ENCODE measurements around the gene MTMR8. TPM values are rescaled to one million over a fixed set of nuclear protein-coding genes. Genes with fewer than 3 reads are reported as not detected.

The MTMR8 gene
- total and polyA plus RNA-seq, 2 donors (not counting 3 experiments of a cell fraction or from before 2014, with no cell fraction given) = 0.23 to 0.75 TPM

DNA sequence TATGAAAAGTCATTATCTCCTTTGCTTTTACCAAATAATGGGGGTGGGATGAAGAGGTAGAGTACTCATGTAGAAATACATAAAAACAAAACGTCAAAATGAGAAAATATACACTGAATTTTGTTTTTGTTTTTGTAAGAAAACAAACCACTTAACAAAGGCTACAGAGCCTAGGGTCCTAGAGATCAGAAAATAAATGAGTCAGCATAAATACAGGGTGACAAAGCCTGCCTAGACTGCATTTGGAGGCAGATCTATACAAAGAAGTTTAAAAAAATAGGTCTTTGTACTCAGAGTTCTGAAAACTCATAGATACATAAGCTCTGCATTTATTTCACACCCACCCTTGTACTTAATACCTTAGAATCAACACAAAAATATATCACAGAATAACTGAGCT, 52.4 kb downstream of the MTMR8 start:
- Histone ChIP-seq H3K9me1 (replicated peaks; ENCODE audit: control insufficient read depth, extremely low read depth, insufficient read depth, low read length) (no peaks in the 10 kb centered on the region), H3K9ac (replicated peaks; ENCODE audit: extremely low read depth, insufficient read depth, low read length) (no peak overlapping the region), H3K36me3 (ENCODE audit: control insufficient read depth in 2 of 2, extremely low read depth in 1 of 2, insufficient read depth in 2 of 2, low read length in 2 of 2) (no peaks in the 10 kb centered on the region), H2AFZ (ENCODE audit: low read depth, low read length) (no peak overlapping the region), H3K27ac (ENCODE audit: insufficient read depth, low read depth, low read length) (no peak overlapping the region), H3K4me2 (ENCODE audit: insufficient read depth, low read length) (no peak overlapping the region), H3K27me3 (ENCODE audit: control insufficient read depth in 2 of 2, insufficient read depth in 2 of 2, low read length in 2 of 2) (no peaks in the 10 kb centered on the region), H3K4me1 (ENCODE audit: control insufficient read depth, extremely low read depth, insufficient read depth, low read length) (no peaks in the 10 kb centered on the region), H3K79me2 (ENCODE audit: control insufficient read depth, insufficient read depth, low read length) (no peaks in the 10 kb centered on the region), H3K9me3 (replicated peaks; ENCODE audit: control insufficient read depth, insufficient read depth, low read length) (no peaks in the 10 kb centered on the region), H4K20me1 (replicated peaks; ENCODE audit: control insufficient read depth, extremely low read depth, insufficient read depth, low read length) (no peaks in the 10 kb centered on the region), H3K4me3 (replicated peaks in 1 of 3; ENCODE audit: insufficient read depth in 1 of 3, low read depth in 1 of 3, low read length in 3 of 3) (no peak overlapping the region)
- dilution Hi-C loops (cut with MboI; ENCODE audit: extremely low pct_ligation_motif_present, low sequenced_read_pairs) (no loop called here), intact Hi-C loops (cut with micrococcal nuclease) (no loop called here)
- BruUV-seq (replicated peaks) = no TSS peak
- TF ChIP-seq JUN (IDR thresholded peaks at IDR 0.05; ENCODE audit: borderline replicate concordance, insufficient read depth, insufficient read length, low read depth) (no peak), POLR2AphosphoS5 (IDR thresholded peaks at IDR 0.05; ENCODE audit: insufficient read depth, low read depth, low read length) (no peak), GATA2 (IDR thresholded peaks at IDR 0.05; ENCODE audit: insufficient read depth, insufficient read length, low read depth, low read length) (no peak), EZH2 (IDR thresholded peaks at IDR 0.05; ENCODE audit: borderline replicate concordance, low read depth, low read length, severe bottlenecking) (no peak)
- TF ChIP-seq, protein P1, sequence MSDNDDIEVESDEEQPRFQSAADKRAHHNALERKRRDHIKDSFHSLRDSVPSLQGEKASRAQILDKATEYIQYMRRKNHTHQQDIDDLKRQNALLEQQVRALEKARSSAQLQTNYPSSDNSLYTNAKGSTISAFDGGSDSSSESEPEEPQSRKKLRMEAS (IDR thresholded peaks at IDR 0.05; ENCODE audit: insufficient read depth, insufficient read length) = no peak
- DNase-seq (ENCODE audit: low read depth, low spot score) = no peak
- CTCF ChIA-PET = no interaction called here
- FAIRE-seq = no peak
- POLR2A ChIA-PET = no interaction called here

DNA sequence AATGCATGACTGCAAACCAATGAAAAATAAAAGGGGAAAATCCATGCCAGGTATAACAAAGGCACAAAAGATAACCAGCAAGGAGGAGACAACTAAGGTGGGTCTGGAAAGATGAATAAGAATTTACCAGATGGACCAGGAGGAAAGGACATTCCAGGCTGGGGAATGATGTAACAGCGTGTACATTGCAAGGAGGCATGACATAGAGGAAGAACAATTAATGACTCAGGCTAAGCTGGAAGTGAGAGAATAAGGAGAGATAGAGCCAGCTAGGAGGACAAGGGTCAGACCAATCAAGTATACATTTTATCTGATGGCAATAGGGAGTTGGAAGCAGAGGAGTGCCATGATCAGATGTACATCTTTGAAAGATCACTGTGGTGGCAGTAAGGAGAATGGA, 57.0 kb downstream of the MTMR8 start:
- Histone ChIP-seq H3K9ac (replicated peaks; ENCODE audit: extremely low read depth, insufficient read depth, low read length) (no peak overlapping the region), H2AFZ (ENCODE audit: low read depth, low read length) (no peak overlapping the region), H3K9me3 (replicated peaks; ENCODE audit: control insufficient read depth, insufficient read depth, low read length) (no peaks in the 10 kb centered on the region), H3K27me3 (ENCODE audit: control insufficient read depth in 2 of 2, insufficient read depth in 2 of 2, low read length in 2 of 2) (no peaks in the 10 kb centered on the region), H3K4me1 (ENCODE audit: control insufficient read depth, extremely low read depth, insufficient read depth, low read length) (no peaks in the 10 kb centered on the region), H4K20me1 (replicated peaks; ENCODE audit: control insufficient read depth, extremely low read depth, insufficient read depth, low read length) (no peaks in the 10 kb centered on the region), H3K27ac (ENCODE audit: insufficient read depth, low read depth, low read length) (no peak overlapping the region), H3K36me3 (ENCODE audit: control insufficient read depth in 2 of 2, extremely low read depth in 1 of 2, insufficient read depth in 2 of 2, low read length in 2 of 2) (no peaks in the 10 kb centered on the region), H3K4me2 (ENCODE audit: insufficient read depth, low read length) (no peak overlapping the region), H3K4me3 (replicated peaks in 1 of 3; ENCODE audit: insufficient read depth in 1 of 3, low read depth in 1 of 3, low read length in 3 of 3) (no peak overlapping the region), H3K9me1 (replicated peaks; ENCODE audit: control insufficient read depth, extremely low read depth, insufficient read depth, low read length) (no peaks in the 10 kb centered on the region), H3K79me2 (ENCODE audit: control insufficient read depth, insufficient read depth, low read length) (no peaks in the 10 kb centered on the region)
- DNase-seq (ENCODE audit: low read depth, low spot score) = no peak
- dilution Hi-C loops (cut with MboI; ENCODE audit: extremely low pct_ligation_motif_present, low sequenced_read_pairs) = no loop called here
- intact Hi-C loops (cut with micrococcal nuclease) = no loop called here
- CTCF ChIA-PET = no interaction called here
- FAIRE-seq = no peak
- POLR2A ChIA-PET = no interaction called here
- no peak for TF ChIP-seq POLR2A (IDR thresholded peaks at IDR 0.05; ENCODE audit: low read depth, low read length)
- TF ChIP-seq MYC (IDR thresholded peaks at IDR 0.05; ENCODE audit: low read depth, low read length) = no peak
- no peak for TF ChIP-seq POLR2AphosphoS5 (IDR thresholded peaks at IDR 0.05; ENCODE audit: insufficient read depth, low read depth, low read length)
- no peak for TF ChIP-seq FOS (IDR thresholded peaks at IDR 0.05; ENCODE audit: borderline replicate concordance, insufficient read depth, low read length)
- no peak for TF ChIP-seq JUN (IDR thresholded peaks at IDR 0.05; ENCODE audit: borderline replicate concordance, insufficient read depth, insufficient read length, low read depth)
- no peak for TF ChIP-seq EZH2 (IDR thresholded peaks at IDR 0.05; ENCODE audit: borderline replicate concordance, low read depth, low read length, severe bottlenecking)
- TF ChIP-seq, protein P1 (IDR thresholded peaks at IDR 0.05; ENCODE audit: insufficient read depth, insufficient read length) = no peak
- TF ChIP-seq, protein P2, sequence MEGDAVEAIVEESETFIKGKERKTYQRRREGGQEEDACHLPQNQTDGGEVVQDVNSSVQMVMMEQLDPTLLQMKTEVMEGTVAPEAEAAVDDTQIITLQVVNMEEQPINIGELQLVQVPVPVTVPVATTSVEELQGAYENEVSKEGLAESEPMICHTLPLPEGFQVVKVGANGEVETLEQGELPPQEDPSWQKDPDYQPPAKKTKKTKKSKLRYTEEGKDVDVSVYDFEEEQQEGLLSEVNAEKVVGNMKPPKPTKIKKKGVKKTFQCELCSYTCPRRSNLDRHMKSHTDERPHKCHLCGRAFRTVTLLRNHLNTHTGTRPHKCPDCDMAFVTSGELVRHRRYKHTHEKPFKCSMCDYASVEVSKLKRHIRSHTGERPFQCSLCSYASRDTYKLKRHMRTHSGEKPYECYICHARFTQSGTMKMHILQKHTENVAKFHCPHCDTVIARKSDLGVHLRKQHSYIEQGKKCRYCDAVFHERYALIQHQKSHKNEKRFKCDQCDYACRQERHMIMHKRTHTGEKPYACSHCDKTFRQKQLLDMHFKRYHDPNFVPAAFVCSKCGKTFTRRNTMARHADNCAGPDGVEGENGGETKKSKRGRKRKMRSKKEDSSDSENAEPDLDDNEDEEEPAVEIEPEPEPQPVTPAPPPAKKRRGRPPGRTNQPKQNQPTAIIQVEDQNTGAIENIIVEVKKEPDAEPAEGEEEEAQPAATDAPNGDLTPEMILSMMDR (IDR thresholded peaks at IDR 0.05; ENCODE audit: extremely low read depth in 1 of 2, insufficient read depth in 1 of 2, low read depth in 1 of 2, low read length in 2 of 2) = no peak
- no peak for TF ChIP-seq GATA2 (IDR thresholded peaks at IDR 0.05; ENCODE audit: insufficient read depth, insufficient read length, low read depth, low read length)
- no TSS peak for BruUV-seq (replicated peaks)

Data from endothelial cell of umbilical vein (primary cell).